IMR-90 (cell line): ENCODE data around the gene PRAC1. TPM values are rescaled to one million over a fixed set of nuclear protein-coding genes. Genes with fewer than 3 reads are reported as not detected.

ENCODE experiments used
- ATAC-seq: fragments of 200-7000 bp; cut with Tn5 transposase; 2 replicates; pipeline ENCODE4 v1.9.1; 2020; ENCODE audit warnings: low read depth, mild to moderate bottlenecking, moderate library complexity
- BruUV-seq: library from RNA; stranded (reverse); fragments of 400-500 nt; replicated peaks from 2 replicates; lab custom pipeline; 2021; lab: Mats Ljungman, UMichigan
- CTCF ChIA-PET: fragments of 300-600 bp; formaldehyde crosslinking; extraction: SDS; loops from one replicate; lab custom pipeline; 2021; ENCODE audit warnings: antibody characterized with exemption; lab: Yijun Ruan, JAX
- POLR2A ChIA-PET: fragments of 300-600 bp; sonication (Branson Sonifier 250); formaldehyde crosslinking; loops from one replicate; lab custom pipeline; 2022; ENCODE audit warnings: antibody characterized with exemption; ENCODE audit not compliant: unreplicated experiment; lab: Charles Lee
- DNase-seq: peaks from one replicate; pipeline ENCODE4 v3.0.0; 2013
- H2AFZ ChIP-seq: replicated peaks from 2 replicates; pipeline ENCODE3; 2013; ENCODE audit warnings: low read length, mild to moderate bottlenecking; ENCODE audit not compliant: poor library complexity
- H2AK5ac ChIP-seq: 2 replicates; pipeline ENCODE4 v1.6.1; 2013; ENCODE audit warnings: low read depth, low read length, inconsistent platforms
- H2AK9ac ChIP-seq: replicated peaks from 2 replicates; pipeline ENCODE3; 2013; ENCODE audit warnings: mild to moderate bottlenecking, low read depth, low read length, moderate library complexity; ENCODE audit not compliant: poor library complexity
- H2BK120ac ChIP-seq: 2 replicates; pipeline ENCODE4 v1.6.1; 2013; ENCODE audit warnings: low read depth, low read length, inconsistent platforms
- H2BK15ac ChIP-seq: 3 replicates; pipeline ENCODE4 v1.6.1; 2013; ENCODE audit warnings: low read depth, low read length, inconsistent platforms
- H2BK20ac ChIP-seq: 2 replicates; pipeline ENCODE4 v1.6.1; 2013; ENCODE audit warnings: low read depth, mild to moderate bottlenecking, inconsistent platforms, low read length, moderate library complexity
- H2BK5ac ChIP-seq: 2 replicates; pipeline ENCODE4 v1.6.1; 2013; ENCODE audit warnings: mild to moderate bottlenecking, low read depth, low read length, inconsistent platforms; ENCODE audit not compliant: poor library complexity, severe bottlenecking
- H3K14ac ChIP-seq: replicated peaks from 2 replicates; pipeline ENCODE4 v1.6.1; 2013; ENCODE audit warnings: low read depth, low read length, inconsistent platforms
- H3K18ac ChIP-seq: 2 replicates; pipeline ENCODE4 v1.6.1; 2013; ENCODE audit warnings: low read depth, low read length, control low read depth
- H3K23ac ChIP-seq: 2 replicates; pipeline ENCODE4 v1.6.1; 2013; ENCODE audit warnings: low read depth, low read length, inconsistent platforms
- H3K27ac ChIP-seq: 2 replicates; pipeline ENCODE4 v1.5.1; 2013; ENCODE audit warnings: mild to moderate bottlenecking, control low read depth, low read length; ENCODE audit not compliant: insufficient read depth
- H3K27me3 ChIP-seq: 2 replicates; pipeline ENCODE4 v1.6.1; 2013; ENCODE audit warnings: low read length; ENCODE audit not compliant: control insufficient read depth, insufficient read depth
- H3K36me3 ChIP-seq: 2 replicates; pipeline ENCODE4 v1.6.1; 2013; ENCODE audit warnings: low read length, mixed read lengths; ENCODE audit not compliant: control insufficient read depth, insufficient read depth
- H3K4ac ChIP-seq: 2 replicates; pipeline ENCODE4 v1.6.1; 2013; ENCODE audit warnings: low read depth, low read length, inconsistent platforms
- H3K4me1 ChIP-seq: 2 replicates; pipeline ENCODE4 v1.6.1; 2013; ENCODE audit warnings: low read length, mixed read lengths; ENCODE audit not compliant: control insufficient read depth, insufficient read depth
- H3K4me2 ChIP-seq: 2 replicates; pipeline ENCODE4 v1.6.1; 2013; ENCODE audit warnings: low read depth, mild to moderate bottlenecking, control low read depth, low read length, moderate library complexity
- H3K4me3 ChIP-seq: 2 replicates; pipeline ENCODE4 v1.5.1; 2013; ENCODE audit warnings: low read depth, mild to moderate bottlenecking, control low read depth, low read length, moderate library complexity; ENCODE audit not compliant: insufficient read depth
- H3K56ac ChIP-seq: 2 replicates; pipeline ENCODE4 v1.6.1; 2013; ENCODE audit warnings: low read length, inconsistent platforms; ENCODE audit not compliant: insufficient read depth; ENCODE audit errors: extremely low read depth
- H3K79me1 ChIP-seq, 2 experiments: 2 replicates each; pipeline ENCODE4 v1.6.1; 2013; ENCODE audit warnings: low read length in 2 of 2, inconsistent platforms in 1 of 2, low read depth in 1 of 2
- H3K9ac ChIP-seq: 2 replicates; pipeline ENCODE4 v1.6.1; 2013; ENCODE audit warnings: low read depth, low read length, control low read depth
- H3K9me1 ChIP-seq: 2 replicates; pipeline ENCODE4 v1.6.1; 2013; ENCODE audit warnings: low read length, inconsistent platforms; ENCODE audit not compliant: insufficient read depth
- H3K9me3 ChIP-seq: 2 replicates; pipeline ENCODE4 v1.6.1; 2013; ENCODE audit warnings: low read length; ENCODE audit not compliant: control insufficient read depth, insufficient read depth
- H4K20me1 ChIP-seq: 2 replicates; pipeline ENCODE4 v1.6.1; 2013; ENCODE audit warnings: low read length, inconsistent platforms; ENCODE audit not compliant: insufficient read depth
- H4K5ac ChIP-seq: 2 replicates; pipeline ENCODE4 v1.6.1; 2013; ENCODE audit warnings: mild to moderate bottlenecking, low read depth, low read length, control low read depth
- H4K8ac ChIP-seq, 2 experiments: 2 replicates each; pipeline ENCODE4 v1.6.1; 2013; ENCODE audit warnings: low read depth in 2 of 2, low read length in 2 of 2, control low read depth in 1 of 2, inconsistent platforms in 1 of 2
- H4K91ac ChIP-seq: 2 replicates; pipeline ENCODE4 v1.6.1; 2013; ENCODE audit warnings: low read depth, low read length, inconsistent platforms; ENCODE audit not compliant: insufficient read depth
- CEBPB ChIP-seq: IDR thresholded peaks from 2 replicates; pipeline ENCODE4 v1.6.1; 2012; ENCODE audit warnings: low read depth, low read length, improper control_type of control experiment
- CHD1 ChIP-seq: IDR thresholded peaks from 2 replicates; pipeline ENCODE4 v1.6.1; 2012; ENCODE audit warnings: low read depth, low read length, improper control_type of control experiment
- ELK1 ChIP-seq: fragments of 150-350 bp; IDR thresholded peaks from 2 replicates; pipeline ENCODE4 v1.6.1; 2016; ENCODE audit warnings: low read depth, mild to moderate bottlenecking, low read length, moderate library complexity, borderline replicate concordance
- MAFK ChIP-seq: IDR thresholded peaks from 2 replicates; pipeline ENCODE4 v1.6.1; 2012; ENCODE audit warnings: low read depth, low read length, improper control_type of control experiment
- MAZ ChIP-seq: IDR thresholded peaks from 2 replicates; pipeline ENCODE4 v1.6.1; 2012; ENCODE audit warnings: low read depth, mild to moderate bottlenecking, low read length, improper control_type of control experiment, moderate library complexity, borderline replicate concordance
- RCOR1 ChIP-seq: IDR thresholded peaks from 2 replicates; pipeline ENCODE4 v1.6.1; 2012; ENCODE audit warnings: mild to moderate bottlenecking, low read length, improper control_type of control experiment; ENCODE audit not compliant: insufficient replicate concordance
- RFX5 ChIP-seq: IDR thresholded peaks from 2 replicates; pipeline ENCODE4 v1.8.0; 2012; ENCODE audit warnings: low read depth, mild to moderate bottlenecking, low read length, moderate library complexity
- WGBS, 2 experiments: methylation state at CpG; one replicate each; pipeline versions ENCODE4 v1.1.5 to v1.1.7; 2013; ENCODE audit warnings: missing lambda C conversion rate in 2 of 2; ENCODE audit not compliant: insufficient read length in 1 of 2; ENCODE audit errors: extremely low coverage in 2 of 2; 5-methylcytosine and 5-hydroxymethylcytosine counted together
- dilution Hi-C: fragments of 300-500 bp; cut with HindIII; formaldehyde crosslinking; loops from one replicate; pipeline ENCODE4 v1.14.3; 2018; ENCODE audit warnings: low sequenced_read_pairs; ENCODE audit not compliant: unreplicated experiment
- in situ Hi-C: fragments of 300-500 bp; cut with MboI; formaldehyde crosslinking; loops from 3 replicates; pipeline ENCODE4 v1.14.3; 2019; ENCODE audit warnings: low sequenced_read_pairs, inconsistent platforms, mixed read lengths
- intact Hi-C: fragments of 100-400 bp; cut with micrococcal nuclease; formaldehyde crosslinking; loops from 2 replicates; pipeline ENCODE4 v1.10.0; 2022
- polyA plus RNA-seq, 3 experiments: library from polyadenylated mRNA; depleted of rRNA; stranded (reverse); fragments of >200 nt; gene quantifications; 2 replicates each; pipeline ENCODE4 v1.2.3, GENCODE V29; 2012; ENCODE audit warnings: low replicate concordance in 1 of 3
- total RNA-seq: library from RNA; depleted of rRNA; stranded (reverse); fragments of >200 nt; gene quantifications from 2 replicates; pipeline ENCODE4 v1.2.3, GENCODE V29; 2012
- TF ChIP-seq, protein P1 (sequence below): conservative IDR thresholded peaks from 2 replicates; pipeline ENCODE4 v1.5.1; 2012; ENCODE audit warnings: mild to moderate bottlenecking, low read depth, low read length, improper control_type of control experiment

Gene PRAC1
- total and polyA plus RNA-seq, 2 of the 4 experiments (the other 2 are of a cell fraction) = not detected

- no TSS peak for BruUV-seq
- H3K36me3 ChIP-seq = no peaks in the 10 kb centered on the region
- 0 out of 2 replicates have a peak, but pooled peaks cover 8% of the 10 kb centered on the region for H4K20me1 ChIP-seq
- H2BK20ac ChIP-seq = no peak overlapping the region
- DNase-seq (no peak), ATAC-seq (no peak)
- H3K27ac ChIP-seq = no peak overlapping the region
- H3K14ac ChIP-seq = no peak overlapping the region
- dilution Hi-C loops = no loop called here
- no peak overlapping the region for H2AFZ ChIP-seq
- H3K9me1 ChIP-seq = no peaks in the 10 kb centered on the region
- no peak overlapping the region for H3K4ac ChIP-seq
- 11% methylated on average over 7 of the region's 37 CpGs; no CpG with 5 or more reads in 1 of the 2 experiments for WGBS, 2 experiments
- intact Hi-C loops = loop anchor here (10.0 kb wide), 1 partner anchor 315 kb away; no protein-coding TSS in a partner anchor
- H2BK5ac ChIP-seq = no peak overlapping the region
- H3K27me3 ChIP-seq = peaks cover 84% of the 10 kb centered on the region
- H3K79me1 ChIP-seq = no peaks in the 10 kb centered on the region
- H2AK9ac ChIP-seq = no peak overlapping the region
- H3K56ac ChIP-seq = no peak overlapping the region
- H2BK120ac ChIP-seq = no peak overlapping the region
- no peak overlapping the region for H2BK15ac ChIP-seq
- H3K23ac ChIP-seq = no peak overlapping the region
- no peak overlapping the region for H2AK5ac ChIP-seq
- no peak overlapping the region for H3K4me2 ChIP-seq
- POLR2A ChIA-PET = no interaction called here
- H3K9ac ChIP-seq = no peak overlapping the region
- no peak overlapping the region for H4K91ac ChIP-seq
- CTCF ChIA-PET = no interaction called here
- no peak overlapping the region for H4K5ac ChIP-seq
- in situ Hi-C loops = loop anchor here (10.0 kb wide), 1 partner anchor 315 kb away; no protein-coding TSS in a partner anchor
- no peak overlapping the region for H4K8ac ChIP-seq
- peaks cover 18% of the 10 kb centered on the region for H3K9me3 ChIP-seq
- no peak overlapping the region for H3K18ac ChIP-seq
- no peaks in the 10 kb centered on the region for H3K4me1 ChIP-seq
- H3K4me3 ChIP-seq = no peak overlapping the region
- TF ChIP-seq RFX5 (no peak), ELK1 (no peak), MAZ (no peak), RCOR1 (no peak), MAFK (no peak), CEBPB (no peak), CHD1 (no peak)
- TF ChIP-seq, protein P1, sequence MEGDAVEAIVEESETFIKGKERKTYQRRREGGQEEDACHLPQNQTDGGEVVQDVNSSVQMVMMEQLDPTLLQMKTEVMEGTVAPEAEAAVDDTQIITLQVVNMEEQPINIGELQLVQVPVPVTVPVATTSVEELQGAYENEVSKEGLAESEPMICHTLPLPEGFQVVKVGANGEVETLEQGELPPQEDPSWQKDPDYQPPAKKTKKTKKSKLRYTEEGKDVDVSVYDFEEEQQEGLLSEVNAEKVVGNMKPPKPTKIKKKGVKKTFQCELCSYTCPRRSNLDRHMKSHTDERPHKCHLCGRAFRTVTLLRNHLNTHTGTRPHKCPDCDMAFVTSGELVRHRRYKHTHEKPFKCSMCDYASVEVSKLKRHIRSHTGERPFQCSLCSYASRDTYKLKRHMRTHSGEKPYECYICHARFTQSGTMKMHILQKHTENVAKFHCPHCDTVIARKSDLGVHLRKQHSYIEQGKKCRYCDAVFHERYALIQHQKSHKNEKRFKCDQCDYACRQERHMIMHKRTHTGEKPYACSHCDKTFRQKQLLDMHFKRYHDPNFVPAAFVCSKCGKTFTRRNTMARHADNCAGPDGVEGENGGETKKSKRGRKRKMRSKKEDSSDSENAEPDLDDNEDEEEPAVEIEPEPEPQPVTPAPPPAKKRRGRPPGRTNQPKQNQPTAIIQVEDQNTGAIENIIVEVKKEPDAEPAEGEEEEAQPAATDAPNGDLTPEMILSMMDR = no peak
Measured at GRCh38 chr17:48719642-48720265, 2.6 kb downstream of the PRAC1 start.
